SJCRH30 (cell line): ENCODE data around the gene LPXN. TPM values are rescaled to one million over a fixed set of nuclear protein-coding genes. Genes with fewer than 3 reads are reported as not detected.

Experiments used
- DNase-seq, 2 experiments: peaks; one replicate each; pipeline ENCODE4 v3.0.0-alpha.2; 2015 to 2020
- H3K27ac ChIP-seq: fragments of 250-450 bp; sonication (Bioruptor Pico); 2 replicates; pipeline ENCODE4 v1.5.1; 2020; ENCODE audit warnings: mild to moderate bottlenecking, moderate library complexity
- H3K27me3 ChIP-seq: fragments of 250-450 bp; sonication (Bioruptor Pico); 2 replicates; pipeline ENCODE4 v1.5.1; 2020; ENCODE audit warnings: mild to moderate bottlenecking, moderate library complexity
- H3K36me3 ChIP-seq: fragments of 250-450 bp; sonication (Bioruptor Pico); 2 replicates; pipeline ENCODE4 v1.5.1; 2020; ENCODE audit warnings: mild to moderate bottlenecking, moderate library complexity
- H3K4me1 ChIP-seq: fragments of 250-450 bp; sonication (Bioruptor Pico); 2 replicates; pipeline ENCODE4 v1.5.1; 2020; ENCODE audit warnings: mild to moderate bottlenecking, moderate library complexity
- H3K4me3 ChIP-seq: fragments of 250-450 bp; sonication (Bioruptor Pico); 2 replicates; pipeline ENCODE4 v1.5.1; 2020; ENCODE audit warnings: mild to moderate bottlenecking, moderate library complexity
- H3K9me3 ChIP-seq: fragments of 250-450 bp; sonication (Bioruptor Pico); replicated peaks from 2 replicates; pipeline ENCODE4 v1.5.1; 2020; ENCODE audit warnings: mild to moderate bottlenecking, moderate library complexity
- total RNA-seq: library from RNA; depleted of rRNA; stranded (reverse); fragments of >200 nt; shearing (Covaris generic); gene quantifications from 2 replicates; pipeline ENCODE4 v1.2.3, GENCODE V29; 2014

Gene LPXN
- total RNA-seq, 1 experiment from 2014 or later: 1.9 TPM

DNA sequence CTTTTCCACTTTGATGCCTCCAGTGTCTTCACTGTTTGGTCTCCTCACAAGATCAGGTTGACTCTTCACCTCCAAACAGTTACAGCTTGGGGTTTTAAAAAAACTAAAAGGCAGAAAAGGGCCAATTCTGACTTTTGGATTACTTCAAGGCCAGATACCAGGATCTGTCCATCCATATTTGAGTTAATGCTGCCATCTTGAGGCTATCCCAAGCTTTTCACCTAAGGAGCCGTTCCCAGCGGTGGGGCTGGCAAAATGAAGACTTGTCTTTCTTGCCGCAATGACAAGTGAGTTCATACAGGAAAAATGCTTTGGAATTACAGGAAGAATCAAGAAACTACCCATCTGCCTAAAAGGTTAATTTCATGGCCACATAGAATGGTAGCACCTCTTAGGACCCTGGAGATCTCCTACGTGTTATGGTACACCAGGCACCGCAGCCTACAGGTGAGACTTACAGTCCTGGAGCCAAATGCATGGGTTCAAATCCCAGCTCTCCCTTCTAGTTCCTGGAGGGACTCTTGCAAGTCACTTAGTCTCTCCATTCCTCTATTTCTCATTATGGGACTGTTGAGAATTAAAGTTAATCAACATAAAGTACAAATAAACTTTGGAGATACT is 61.8 kb downstream of the LPXN start:
- H3K27ac ChIP-seq: no peak overlapping the region
- no peaks in the 10 kb centered on the region for H3K27me3 ChIP-seq
- H3K36me3 ChIP-seq: no peaks in the 10 kb centered on the region
- H3K4me1 ChIP-seq: no peaks in the 10 kb centered on the region
- no peaks in the 10 kb centered on the region for H3K9me3 ChIP-seq
- DNase-seq: peak; percentile 27 to 66
- no peak overlapping the region for H3K4me3 ChIP-seq

DNA sequence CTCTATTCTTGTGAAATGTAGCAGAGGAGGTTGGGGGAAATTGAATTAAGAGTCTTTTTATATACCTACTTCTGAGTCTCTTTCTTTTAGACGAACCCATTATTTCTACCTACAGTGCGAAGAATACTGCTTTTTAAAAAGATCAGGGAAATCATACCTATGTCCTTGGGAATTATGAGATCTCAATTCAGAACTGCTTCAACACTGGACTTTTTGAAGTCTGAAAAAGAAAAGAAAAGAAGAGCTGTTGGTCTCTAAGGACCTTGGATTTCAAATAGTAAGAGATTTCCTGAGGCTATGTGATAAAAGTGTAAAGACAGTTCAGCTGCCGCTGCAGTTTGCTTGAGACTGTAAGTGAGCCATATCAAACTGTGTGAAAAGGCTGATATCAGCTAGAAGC is 64.0 kb downstream of the LPXN start:
- Histone ChIP-seq H3K4me1 (no peaks in the 10 kb centered on the region), H3K27ac (no peak overlapping the region), H3K27me3 (no peaks in the 10 kb centered on the region), H3K36me3 (no peaks in the 10 kb centered on the region), H3K9me3 (no peaks in the 10 kb centered on the region), H3K4me3 (no peak overlapping the region)
- no peak for DNase-seq

DNA sequence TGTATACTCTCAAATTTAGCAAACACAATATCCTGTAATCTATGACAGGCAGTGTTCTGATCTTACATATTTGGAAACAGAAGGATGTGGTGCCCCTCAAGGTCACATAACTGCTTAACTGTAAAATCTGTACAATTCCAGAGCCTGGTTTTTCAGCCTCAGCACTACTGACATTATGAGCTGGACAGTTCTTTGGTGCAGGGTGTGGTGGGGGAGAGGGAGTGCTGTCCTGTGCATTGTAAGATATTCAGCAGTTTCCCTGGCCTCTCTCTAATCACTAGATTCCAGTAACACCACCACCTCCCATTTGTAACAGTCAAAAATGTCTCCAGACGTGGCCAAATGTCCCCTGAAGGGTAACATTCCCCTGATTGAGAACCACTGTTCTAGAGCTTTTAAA is 65.9 kb downstream of the LPXN start:
- Histone ChIP-seq H3K36me3 (no peaks in the 10 kb centered on the region), H3K9me3 (no peaks in the 10 kb centered on the region), H3K27me3 (no peaks in the 10 kb centered on the region), H3K4me3 (no peak overlapping the region), H3K27ac (no peak overlapping the region), H3K4me1 (no peaks in the 10 kb centered on the region)
- no peak for DNase-seq

DNA sequence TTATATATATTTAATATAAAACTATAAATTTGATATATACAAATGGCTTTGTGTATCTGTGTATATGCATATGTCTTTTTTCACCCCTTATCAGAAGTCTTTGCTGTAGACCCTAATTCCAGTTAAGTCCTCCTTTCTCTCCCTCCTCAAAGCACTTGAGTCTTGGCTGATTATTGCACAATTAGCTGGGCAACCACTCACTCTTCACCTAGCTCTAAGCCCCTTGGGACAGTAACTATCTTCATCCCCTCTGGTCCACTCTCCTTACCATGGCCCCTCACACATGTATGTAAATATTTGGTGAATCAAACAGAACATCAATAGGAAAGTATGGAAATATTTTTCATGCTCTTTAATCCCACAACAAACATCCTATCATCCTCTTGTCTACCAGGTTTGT is 66.8 kb downstream of the LPXN start:
- Histone ChIP-seq H3K9me3 (no peaks in the 10 kb centered on the region), H3K27ac (no peak overlapping the region), H3K36me3 (no peaks in the 10 kb centered on the region), H3K4me3 (no peak overlapping the region), H3K4me1 (no peaks in the 10 kb centered on the region), H3K27me3 (no peaks in the 10 kb centered on the region)
- no peak for DNase-seq

DNA sequence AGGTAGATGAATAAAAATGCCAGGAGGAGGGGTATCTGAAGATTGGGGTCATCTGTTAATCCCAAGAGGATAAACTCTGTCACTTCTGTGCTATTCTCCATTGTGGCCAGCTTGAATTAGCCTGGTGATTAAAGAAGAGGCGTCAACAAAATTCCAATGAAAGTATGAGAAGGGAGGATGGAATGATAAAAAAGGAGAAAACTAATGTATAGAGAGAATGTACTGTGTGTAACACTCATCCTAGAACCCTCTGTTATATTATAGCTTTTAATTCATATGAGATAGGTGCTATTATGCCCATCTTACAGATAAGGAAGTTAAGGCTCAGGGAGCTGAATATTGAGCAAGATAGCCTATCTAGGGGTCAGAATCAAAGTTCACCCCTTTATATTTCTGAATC is 67.7 kb downstream of the LPXN start, which contains the start of gene OR5B21:
Gene OR5B21 (minus strand): TSS at position 101 of the 400 bp plus-strand sequence. CDS start 0 bp downstream, at position 101.
- no peak for DNase-seq
- Histone ChIP-seq H3K4me3 (no peak within 1 kb of the TSS), H3K27ac (no peak within 1 kb of the TSS), H3K27me3 (no peaks in the 10 kb centered on the region), H3K9me3 (no peaks in the 10 kb centered on the region), H3K36me3 (no peaks in the 10 kb centered on the region), H3K4me1 (no peaks in the 10 kb centered on the region)

DNA sequence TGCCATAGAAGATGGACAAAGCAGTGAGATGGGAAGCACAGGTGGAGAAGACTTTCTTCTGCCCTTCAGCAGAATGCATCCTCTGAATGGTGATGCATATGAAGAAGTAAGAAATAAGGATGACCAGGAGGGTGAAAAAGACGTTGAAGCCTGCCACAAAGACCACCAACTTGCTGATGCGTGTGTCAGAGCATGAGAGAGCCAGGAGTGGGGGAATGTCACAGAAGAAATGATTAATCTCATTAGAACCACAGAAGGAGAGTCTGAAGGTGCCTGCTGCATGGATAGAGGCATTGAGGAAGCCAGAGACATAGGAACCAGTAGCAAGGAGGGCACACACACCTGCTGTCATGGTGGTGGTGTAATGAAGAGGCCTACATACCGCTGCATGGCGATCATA is 68.3 kb downstream of the LPXN start:
- H3K4me3 ChIP-seq: no peak overlapping the region
- H3K27ac ChIP-seq: no peak overlapping the region
- H3K4me1 ChIP-seq: no peaks in the 10 kb centered on the region
- no peak for DNase-seq
- no peaks in the 10 kb centered on the region for H3K27me3 ChIP-seq
- no peaks in the 10 kb centered on the region for H3K36me3 ChIP-seq
- no peaks in the 10 kb centered on the region for H3K9me3 ChIP-seq

DNA sequence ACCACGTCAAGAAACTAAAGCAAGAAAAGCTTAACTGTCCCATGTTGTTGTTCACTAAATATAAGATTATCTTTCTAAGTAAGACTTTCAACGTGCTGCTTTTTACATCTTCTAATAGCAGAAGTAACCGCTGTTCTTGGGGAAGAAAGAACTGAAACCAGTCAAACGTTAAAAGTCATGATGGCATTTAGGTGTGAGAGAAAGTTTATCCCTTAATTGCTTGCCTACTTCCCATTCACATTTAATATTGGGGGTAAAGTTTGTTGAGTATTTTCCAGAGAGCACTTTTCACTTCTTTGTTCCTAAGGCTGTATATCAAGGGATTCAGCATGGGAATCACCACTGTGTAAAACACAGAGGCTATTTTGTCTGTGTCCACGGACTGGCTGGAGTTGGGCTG is 68.7 kb downstream of the LPXN start:
- H3K9me3 ChIP-seq: no peaks in the 10 kb centered on the region
- no peak overlapping the region for H3K27ac ChIP-seq
- no peaks in the 10 kb centered on the region for H3K36me3 ChIP-seq
- DNase-seq: no peak
- no peaks in the 10 kb centered on the region for H3K27me3 ChIP-seq
- no peaks in the 10 kb centered on the region for H3K4me1 ChIP-seq
- H3K4me3 ChIP-seq: no peak overlapping the region

DNA sequence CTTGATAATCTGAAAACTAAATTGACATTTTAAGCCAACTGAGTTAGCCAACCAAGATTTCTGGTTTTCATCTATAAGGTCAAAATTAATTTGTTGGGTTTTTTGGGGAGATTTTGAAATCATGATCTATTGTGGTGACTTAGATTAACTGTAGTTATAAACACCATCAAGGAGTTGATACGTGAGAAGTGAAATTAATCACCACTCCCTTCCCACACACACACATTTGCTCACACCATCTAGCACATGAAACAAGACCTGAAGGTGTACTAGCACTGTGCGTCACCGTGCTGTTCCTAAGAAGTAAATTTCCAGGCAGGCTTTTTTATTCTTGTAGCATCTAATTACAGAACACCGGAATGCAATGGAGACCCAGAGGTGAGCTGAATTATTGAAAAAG is 69.8 kb downstream of the LPXN start:
- H3K36me3 ChIP-seq: no peaks in the 10 kb centered on the region
- no peaks in the 10 kb centered on the region for H3K4me1 ChIP-seq
- no peaks in the 10 kb centered on the region for H3K9me3 ChIP-seq
- no peak overlapping the region for H3K27ac ChIP-seq
- H3K27me3 ChIP-seq: no peaks in the 10 kb centered on the region
- DNase-seq: no peak
- no peak overlapping the region for H3K4me3 ChIP-seq

DNA sequence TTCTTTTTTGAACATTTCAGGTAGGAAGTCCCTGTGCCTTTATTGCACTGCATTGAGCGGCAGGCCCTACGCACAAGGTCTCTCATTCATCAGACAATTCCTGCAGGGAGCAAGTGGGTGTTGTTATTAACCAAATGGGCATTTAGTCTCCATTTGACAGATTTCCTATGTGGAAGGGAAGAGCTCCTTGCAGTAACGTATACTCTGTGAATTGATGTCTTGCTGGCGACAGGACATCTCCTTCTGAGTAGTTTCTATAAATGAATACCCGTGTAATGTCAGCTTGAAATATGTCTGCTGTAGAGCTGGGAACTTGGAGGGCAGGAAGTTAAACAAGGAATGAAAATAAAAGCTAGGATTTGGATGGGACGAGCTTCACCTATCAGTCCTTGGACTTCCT is 71.4 kb downstream of the LPXN start:
- no peaks in the 10 kb centered on the region for H3K9me3 ChIP-seq
- no peak for DNase-seq
- no peak overlapping the region for H3K27ac ChIP-seq
- no peak overlapping the region for H3K4me3 ChIP-seq
- no peaks in the 10 kb centered on the region for H3K27me3 ChIP-seq
- H3K36me3 ChIP-seq: no peaks in the 10 kb centered on the region
- H3K4me1 ChIP-seq: no peaks in the 10 kb centered on the region

DNA sequence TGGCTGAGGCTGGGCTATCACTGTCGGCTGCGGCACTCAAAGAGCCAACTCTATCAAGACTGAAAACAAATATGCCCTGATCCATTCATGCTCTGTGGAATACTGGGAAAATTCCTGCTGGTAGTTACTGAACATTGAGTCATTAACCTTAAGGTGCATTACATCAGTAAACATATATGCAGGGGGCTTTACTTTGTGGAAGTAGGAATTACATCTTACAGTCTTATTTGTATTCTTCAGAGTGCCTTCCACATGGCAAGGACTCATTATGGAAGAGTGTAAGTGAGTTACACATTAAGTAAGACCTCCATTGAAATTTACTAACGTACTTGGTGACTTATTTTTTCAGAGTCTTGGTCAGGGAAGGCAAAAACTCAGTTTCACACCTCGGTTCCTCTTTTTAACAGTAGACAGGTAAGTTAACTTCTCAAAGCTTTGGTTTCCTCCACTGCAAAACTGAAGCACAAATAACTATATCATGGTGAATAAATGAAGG is 72.2 kb downstream of the LPXN start:
- no peaks in the 10 kb centered on the region for H3K4me1 ChIP-seq
- no peak for DNase-seq
- H3K9me3 ChIP-seq: no peaks in the 10 kb centered on the region

DNA sequence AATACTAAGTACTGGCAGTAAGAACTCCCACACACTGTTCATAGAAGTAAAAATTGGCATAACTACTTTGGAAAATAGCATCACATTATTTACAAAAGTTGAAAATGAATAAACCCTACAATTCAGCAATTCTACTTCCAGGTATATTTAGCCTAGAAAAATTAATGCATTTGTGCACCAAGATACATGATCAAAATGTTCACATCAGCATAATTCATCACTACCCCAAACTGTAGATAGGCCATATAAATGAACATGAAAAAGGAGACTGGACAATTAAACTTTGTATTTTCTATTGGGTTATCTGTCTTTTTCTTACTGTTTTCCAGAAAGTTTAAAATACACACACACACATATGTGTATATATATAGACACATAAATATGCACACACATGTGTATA is 73.7 kb downstream of the LPXN start:
- Histone ChIP-seq H3K27me3 (no peaks in the 10 kb centered on the region), H3K27ac (no peak overlapping the region), H3K9me3 (no peaks in the 10 kb centered on the region), H3K36me3 (no peaks in the 10 kb centered on the region), H3K4me3 (no peak overlapping the region), H3K4me1 (no peaks in the 10 kb centered on the region)
- DNase-seq: no peak

More for the DNA sequence above, 72.2 kb downstream of the LPXN start:
- Histone ChIP-seq H3K4me3 (no peak overlapping the region), H3K27me3 (no peaks in the 10 kb centered on the region), H3K36me3 (no peaks in the 10 kb centered on the region), H3K27ac (no peak overlapping the region)

DNA sequence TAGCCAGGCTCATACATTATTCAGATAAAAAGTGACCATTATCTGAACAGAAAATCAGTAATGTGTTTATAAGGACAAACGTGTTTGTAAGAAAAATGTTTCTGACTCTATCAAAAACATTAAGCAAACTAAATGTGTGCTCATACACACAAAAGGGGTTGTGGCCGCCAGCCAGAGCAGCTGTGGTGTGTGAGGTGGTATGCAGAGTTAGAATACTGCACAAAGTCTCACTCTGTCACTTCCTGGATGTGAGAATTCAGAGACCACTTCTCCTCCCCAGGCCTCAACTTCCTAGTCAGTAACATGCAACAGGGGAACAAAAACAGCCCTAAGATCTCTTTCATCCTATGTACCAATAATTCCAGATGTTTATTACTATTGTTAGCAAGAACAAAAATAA is 77.2 kb downstream of the LPXN start:
- H3K4me3 ChIP-seq: no peak overlapping the region

DNA sequence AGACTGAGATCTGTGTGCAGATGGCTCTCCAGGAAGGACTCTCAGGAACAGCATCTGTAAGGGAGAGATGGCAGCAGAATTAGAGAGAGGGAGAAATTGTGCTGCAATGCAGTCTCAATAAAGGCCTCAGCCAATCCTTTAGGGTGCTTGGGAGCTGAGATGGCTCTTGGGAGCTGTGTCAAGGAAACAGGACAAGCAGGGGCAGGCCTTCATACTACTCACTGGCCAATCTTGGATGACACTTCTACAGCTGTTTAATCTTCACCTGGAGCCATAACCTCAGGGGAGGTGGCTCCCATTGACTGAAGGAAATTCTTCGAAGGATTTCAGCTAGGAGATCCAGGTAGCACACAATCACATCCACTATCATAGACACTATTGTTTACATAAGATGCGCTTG is 77.7 kb downstream of the LPXN start:
- H3K27me3 ChIP-seq: no peaks in the 10 kb centered on the region
- no peak for DNase-seq
- no peak overlapping the region for H3K27ac ChIP-seq
- no peaks in the 10 kb centered on the region for H3K4me1 ChIP-seq
- no peaks in the 10 kb centered on the region for H3K9me3 ChIP-seq
- no peaks in the 10 kb centered on the region for H3K36me3 ChIP-seq
- H3K4me3 ChIP-seq: no peak overlapping the region

More for the DNA sequence above, 77.2 kb downstream of the LPXN start:
- Histone ChIP-seq H3K27me3 (no peaks in the 10 kb centered on the region), H3K27ac (no peak overlapping the region), H3K36me3 (no peaks in the 10 kb centered on the region), H3K4me1 (no peaks in the 10 kb centered on the region), H3K9me3 (no peaks in the 10 kb centered on the region)
- DNase-seq: peak in 1 of 2 experiments; percentile 4

DNA sequence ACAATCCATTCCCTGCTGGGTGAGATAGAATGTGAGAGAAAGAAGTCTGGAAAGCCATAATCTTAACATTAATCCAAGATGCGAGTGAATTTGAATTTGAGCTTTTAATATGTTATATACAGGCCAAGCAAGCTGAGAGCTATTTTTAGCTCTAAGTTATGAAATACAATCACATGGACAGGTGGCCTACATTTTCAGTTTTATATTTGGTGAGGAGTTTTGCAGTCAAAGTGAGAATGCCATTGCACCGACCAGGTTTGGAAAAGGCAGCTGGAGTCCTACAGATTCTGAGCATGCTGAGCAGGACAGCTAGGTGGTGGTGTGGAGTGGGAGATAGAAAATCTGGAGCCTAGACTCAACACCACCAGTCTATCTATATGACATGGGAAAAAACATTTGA is 79.8 kb downstream of the LPXN start:
- Histone ChIP-seq H3K4me3 (no peak overlapping the region), H3K27ac (no peak overlapping the region), H3K4me1 (no peaks in the 10 kb centered on the region), H3K27me3 (no peaks in the 10 kb centered on the region), H3K9me3 (no peaks in the 10 kb centered on the region), H3K36me3 (no peaks in the 10 kb centered on the region)
- DNase-seq: peak in 1 of 2 experiments; percentile 7

DNA sequence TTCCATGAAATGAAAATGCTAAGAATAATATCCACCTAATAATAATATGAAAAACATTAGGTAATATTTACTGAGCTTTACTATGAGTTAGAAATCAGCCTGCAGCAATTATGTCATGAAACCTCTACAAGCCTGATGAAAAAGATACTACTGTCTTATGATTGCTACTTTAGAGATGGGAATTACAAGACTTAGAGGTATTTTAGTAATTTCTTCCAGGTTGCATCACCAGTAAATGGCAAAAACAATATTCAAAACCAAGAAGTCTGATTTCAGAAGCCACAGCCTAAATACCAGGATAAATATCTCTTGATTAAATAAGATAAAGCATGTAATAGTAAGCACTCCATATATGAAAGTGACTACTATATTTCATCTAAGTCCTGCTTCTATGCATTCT is 81.6 kb downstream of the LPXN start:
- Histone ChIP-seq H3K4me1 (no peaks in the 10 kb centered on the region), H3K27me3 (no peaks in the 10 kb centered on the region), H3K36me3 (no peaks in the 10 kb centered on the region), H3K27ac (no peak overlapping the region), H3K4me3 (no peak overlapping the region), H3K9me3 (no peaks in the 10 kb centered on the region)
- DNase-seq: no peak

DNA sequence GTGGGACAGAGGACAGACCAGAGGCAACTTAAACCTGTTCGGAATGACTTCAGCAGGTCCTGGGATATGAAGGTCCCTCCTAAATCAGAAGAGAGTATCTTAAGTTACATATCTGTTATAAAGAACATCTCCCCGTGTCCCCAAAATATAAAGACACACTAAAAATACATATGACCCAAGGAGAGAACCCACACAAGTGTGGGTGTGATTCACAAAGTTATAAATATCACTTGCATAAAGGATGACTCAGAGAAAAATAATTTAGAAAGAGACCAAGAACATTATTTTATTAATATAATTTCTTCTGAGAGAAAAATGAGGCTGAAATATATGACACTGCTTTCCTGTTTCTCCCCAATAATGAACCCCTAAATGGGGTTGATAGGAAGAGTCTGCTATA is 82.0 kb downstream of the LPXN start:
- Histone ChIP-seq H3K36me3 (no peaks in the 10 kb centered on the region), H3K4me1 (no peaks in the 10 kb centered on the region), H3K9me3 (no peaks in the 10 kb centered on the region), H3K4me3 (no peak overlapping the region), H3K27me3 (no peaks in the 10 kb centered on the region), H3K27ac (no peak overlapping the region)
- DNase-seq: no peak
